Type B pancreatic cell (in vitro differentiated cells): Measurements from ENCODE around the gene PKD1. TPM values are rescaled to one million over a fixed set of nuclear protein-coding genes. Genes with fewer than 3 reads are reported as not detected.
A peak's percentile ranks its signal among the peaks of the same experiment; 100 is the strongest.

ENCODE experiments used
- DNase-seq: peaks from one replicate; pipeline ENCODE4 v3.0.0; 2021; ENCODE audit warnings: mixed read lengths; ENCODE audit not compliant: unreplicated experiment; ENCODE audit errors: extremely low spot score
- H3K27ac Mint-ChIP-seq: 2 replicates; pipeline ENCODE4 v1.8.0; 2021; ENCODE audit warnings: mild to moderate bottlenecking, mixed read lengths
- H3K27me3 Mint-ChIP-seq: 2 replicates; pipeline ENCODE4 v1.8.0; 2021; ENCODE audit warnings: mixed read lengths
- H3K36me3 Mint-ChIP-seq: 2 replicates; pipeline ENCODE4 v1.8.0; 2021; ENCODE audit warnings: mixed read lengths
- H3K4me1 Mint-ChIP-seq: one replicate; pipeline ENCODE4 v1.8.0; 2021; ENCODE audit warnings: mixed read lengths; ENCODE audit not compliant: unreplicated experiment
- H3K4me3 Mint-ChIP-seq: 2 replicates; pipeline ENCODE4 v1.8.0; 2021; ENCODE audit warnings: mild to moderate bottlenecking, mixed read lengths
- H3K9me3 Mint-ChIP-seq: 2 replicates; pipeline ENCODE4 v1.8.0; 2021; ENCODE audit warnings: mixed read lengths
- total RNA-seq: library from RNA; stranded (reverse); gene quantifications from 2 replicates; pipeline ENCODE4 v1.2.1, GENCODE V29; 2021; ENCODE audit warnings: low replicate concordance
- TF ChIP-seq, protein P1 (sequence below): fragments of 200-600 bp; sonication (generic); conservative IDR thresholded peaks from 2 replicates; pipeline ENCODE4 v1.5.0; 2021; ENCODE audit warnings: antibody characterized with exemption, mild to moderate bottlenecking

Gene PKD1
- total RNA-seq, 1 donor from 2014 or later, result 131 TPM

DNA sequence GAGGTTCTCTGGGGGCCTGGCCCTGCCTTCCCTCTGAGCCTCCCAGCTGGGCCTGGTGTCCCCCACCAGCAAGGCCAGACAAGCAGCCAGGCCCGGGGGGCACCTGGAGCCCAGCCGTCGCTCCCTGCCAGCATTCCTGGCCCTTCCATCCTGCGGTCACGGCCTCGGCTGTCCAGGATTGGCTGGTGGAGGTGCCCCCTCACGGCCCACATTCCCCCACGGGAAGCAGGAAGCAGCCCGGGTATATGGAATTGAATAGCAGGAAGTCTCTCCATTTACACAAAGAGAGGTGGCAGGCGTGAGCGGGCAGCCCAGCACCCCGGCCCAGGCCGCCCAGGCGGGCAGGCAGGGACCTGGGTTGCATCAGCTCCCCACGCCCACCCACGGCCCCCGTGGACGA is 34.4 kb upstream of the PKD1 start:
- TF ChIP-seq, protein P1, sequence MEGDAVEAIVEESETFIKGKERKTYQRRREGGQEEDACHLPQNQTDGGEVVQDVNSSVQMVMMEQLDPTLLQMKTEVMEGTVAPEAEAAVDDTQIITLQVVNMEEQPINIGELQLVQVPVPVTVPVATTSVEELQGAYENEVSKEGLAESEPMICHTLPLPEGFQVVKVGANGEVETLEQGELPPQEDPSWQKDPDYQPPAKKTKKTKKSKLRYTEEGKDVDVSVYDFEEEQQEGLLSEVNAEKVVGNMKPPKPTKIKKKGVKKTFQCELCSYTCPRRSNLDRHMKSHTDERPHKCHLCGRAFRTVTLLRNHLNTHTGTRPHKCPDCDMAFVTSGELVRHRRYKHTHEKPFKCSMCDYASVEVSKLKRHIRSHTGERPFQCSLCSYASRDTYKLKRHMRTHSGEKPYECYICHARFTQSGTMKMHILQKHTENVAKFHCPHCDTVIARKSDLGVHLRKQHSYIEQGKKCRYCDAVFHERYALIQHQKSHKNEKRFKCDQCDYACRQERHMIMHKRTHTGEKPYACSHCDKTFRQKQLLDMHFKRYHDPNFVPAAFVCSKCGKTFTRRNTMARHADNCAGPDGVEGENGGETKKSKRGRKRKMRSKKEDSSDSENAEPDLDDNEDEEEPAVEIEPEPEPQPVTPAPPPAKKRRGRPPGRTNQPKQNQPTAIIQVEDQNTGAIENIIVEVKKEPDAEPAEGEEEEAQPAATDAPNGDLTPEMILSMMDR, result no peak
- Mint-ChIP-seq H3K9me3 (no peaks in the 10 kb centered on the region), H3K27ac (no peak overlapping the region), H3K4me3 (no peak overlapping the region), H3K36me3 (no peaks in the 10 kb centered on the region), H3K27me3 (no peaks in the 10 kb centered on the region), H3K4me1 (no peaks in the 10 kb centered on the region)
- no peak for DNase-seq

DNA sequence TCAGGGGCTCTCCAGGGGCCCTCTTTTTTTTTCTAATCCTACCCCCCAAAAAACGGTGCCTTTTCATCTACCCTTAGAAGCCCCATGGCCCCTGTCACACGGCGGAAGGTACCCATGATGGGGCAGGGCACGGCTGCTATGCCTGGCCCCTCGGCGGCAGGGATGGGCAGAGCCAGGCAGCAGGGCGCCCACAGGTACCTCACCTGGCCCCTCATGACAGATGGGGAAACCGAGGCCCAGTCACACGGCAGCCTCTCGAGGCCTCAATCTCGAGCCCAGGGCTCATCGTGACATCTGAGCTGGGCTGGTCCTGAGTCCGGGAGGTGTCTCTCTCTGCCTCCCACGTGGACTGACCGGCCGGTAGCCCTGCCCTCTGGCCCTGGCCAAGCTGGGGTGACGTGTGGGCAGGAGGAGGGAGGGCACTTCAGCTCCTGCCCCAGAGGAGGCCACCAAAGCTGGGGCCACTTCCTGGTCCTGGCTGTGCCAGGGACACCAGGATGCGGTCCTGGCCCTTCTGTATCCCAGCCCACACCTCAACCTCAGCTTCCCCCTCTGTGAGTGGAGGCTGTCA is 31.5 kb upstream of the PKD1 start:
- Mint-ChIP-seq H3K4me3 (no peak overlapping the region), H3K4me1 (no peaks in the 10 kb centered on the region), H3K27me3 (no peaks in the 10 kb centered on the region), H3K27ac (no peak overlapping the region), H3K36me3 (no peaks in the 10 kb centered on the region), H3K9me3 (no peaks in the 10 kb centered on the region)
- no peak for DNase-seq
- TF ChIP-seq, protein P1, result no peak

DNA sequence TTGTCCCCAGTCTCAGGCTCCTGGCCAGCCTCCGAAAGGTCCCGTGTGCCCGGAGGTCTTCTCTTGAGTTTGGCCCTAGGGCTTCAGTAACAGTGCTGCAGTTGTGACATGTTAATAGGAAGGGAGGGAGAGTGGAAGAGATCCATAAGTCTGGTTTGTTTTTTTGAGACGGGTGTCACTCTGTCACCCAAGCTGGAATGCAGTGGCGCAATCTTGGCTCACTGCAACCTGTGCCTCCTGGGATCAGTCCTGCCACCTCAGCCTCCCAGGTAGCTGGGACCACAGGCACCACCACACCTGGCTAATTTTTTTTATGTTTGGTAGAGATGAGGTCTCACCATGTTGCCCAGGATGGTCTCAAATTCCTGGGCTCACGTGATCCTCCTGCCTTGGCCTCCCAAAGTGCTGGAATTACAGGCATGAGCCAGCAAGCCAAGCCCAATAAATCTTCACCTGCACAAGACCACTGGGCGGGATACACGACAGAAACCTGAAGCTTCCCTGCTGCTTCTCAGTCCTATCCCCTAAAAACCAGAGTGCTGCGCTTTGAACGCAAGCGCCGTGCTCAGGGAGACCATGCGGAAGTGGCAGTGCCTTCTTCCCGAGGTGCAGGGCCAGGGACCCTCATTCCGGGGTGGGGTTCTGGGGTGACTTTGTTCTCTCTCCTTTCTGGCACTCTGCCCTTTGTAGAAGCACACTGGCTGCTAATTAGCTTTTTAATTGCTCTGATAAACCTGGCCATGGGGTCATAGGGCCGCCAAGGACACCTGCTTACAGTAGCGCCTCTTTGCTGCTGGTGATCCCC is 30.8 kb upstream of the PKD1 start:
- no peaks in the 10 kb centered on the region for H3K9me3 Mint-ChIP-seq
- H3K36me3 Mint-ChIP-seq, result no peaks in the 10 kb centered on the region
- TF ChIP-seq, protein P1, result no peak
- no peak overlapping the region for H3K27ac Mint-ChIP-seq
- H3K4me3 Mint-ChIP-seq, result no peak overlapping the region
- no peak for DNase-seq
- no peaks in the 10 kb centered on the region for H3K27me3 Mint-ChIP-seq
- no peaks in the 10 kb centered on the region for H3K4me1 Mint-ChIP-seq

DNA sequence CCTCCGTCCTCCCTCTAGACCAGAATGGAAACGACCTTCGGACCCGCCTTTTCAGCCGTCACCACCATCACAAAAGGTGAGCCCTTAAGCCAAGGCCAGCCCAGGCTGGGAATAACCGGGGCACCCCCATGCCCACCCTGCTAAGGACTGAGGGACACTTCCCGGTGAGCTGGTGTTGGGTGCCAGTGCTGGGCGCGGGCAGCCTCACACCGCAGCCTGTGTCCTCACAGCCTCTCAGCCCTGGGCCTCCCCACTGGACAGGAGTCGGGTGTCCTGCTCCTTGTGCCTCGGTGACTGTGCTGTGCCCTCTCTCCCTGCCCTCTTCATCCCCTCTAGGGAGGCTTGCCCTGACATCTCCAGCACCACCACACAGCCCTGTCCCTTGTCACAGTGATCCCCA is 30.2 kb upstream of the PKD1 start:
- H3K36me3 Mint-ChIP-seq, result no peaks in the 10 kb centered on the region
- no peak overlapping the region for H3K27ac Mint-ChIP-seq
- no peaks in the 10 kb centered on the region for H3K9me3 Mint-ChIP-seq
- no peaks in the 10 kb centered on the region for H3K27me3 Mint-ChIP-seq
- no peak for DNase-seq
- H3K4me3 Mint-ChIP-seq, result no peak overlapping the region
- TF ChIP-seq, protein P1, result no peak
- no peaks in the 10 kb centered on the region for H3K4me1 Mint-ChIP-seq

DNA sequence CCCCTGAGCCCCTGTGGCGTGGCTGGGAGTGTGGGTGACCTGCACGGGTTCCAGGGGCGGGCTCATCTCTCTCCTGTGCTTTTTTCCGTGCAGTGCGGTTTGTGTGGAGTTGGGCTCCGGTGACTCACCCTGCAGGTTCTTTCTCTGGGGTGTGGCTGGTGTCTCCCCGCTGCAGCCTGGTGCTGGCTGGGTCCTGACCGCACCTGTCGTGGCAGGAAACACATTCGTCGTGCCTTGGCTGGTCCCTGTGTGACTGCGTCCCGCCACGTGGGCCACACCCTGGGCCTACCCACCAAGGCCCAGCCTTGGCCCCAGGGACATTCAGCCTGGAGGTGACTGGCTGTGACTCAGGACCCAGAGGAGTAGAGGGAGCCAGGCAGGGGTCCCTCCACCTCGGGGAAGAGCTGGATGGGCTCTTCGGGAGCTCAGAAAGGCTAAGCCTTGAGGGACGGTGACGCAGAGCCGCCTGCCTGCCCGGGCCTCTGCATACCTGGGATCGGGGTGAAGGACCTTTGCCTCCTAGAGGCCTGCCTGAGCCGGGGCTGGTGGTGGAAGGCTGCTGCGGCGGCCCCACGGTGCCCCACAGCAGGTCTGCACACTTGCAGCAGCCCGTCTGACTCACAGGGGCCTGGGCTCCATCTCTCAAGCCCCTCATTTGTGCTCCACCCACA is 27.6 kb upstream of the PKD1 start:
- Mint-ChIP-seq H3K4me1 (no peaks in the 10 kb centered on the region), H3K4me3 (peak overlapping the region; percentile 61), H3K27me3 (no peaks in the 10 kb centered on the region), H3K9me3 (no peaks in the 10 kb centered on the region), H3K36me3 (no peaks in the 10 kb centered on the region), H3K27ac (peak overlapping the region; percentile 88)
- TF ChIP-seq, protein P1, result no peak
- no peak for DNase-seq
